Kidney epithelial cell (primary cell): ENCODE results near the gene HOMER3. TPM values are rescaled to one million over a fixed set of nuclear protein-coding genes. Genes with fewer than 3 reads are reported as not detected.

Source experiments
- DNase-seq: peaks from one replicate; pipeline ENCODE4 v3.0.0-alpha.2; 2010; ENCODE audit warnings: low read depth
- H3K27me3 ChIP-seq: 2 replicates; pipeline ENCODE4 v1.6.0; 2011; ENCODE audit warnings: low read length; ENCODE audit not compliant: control insufficient read depth, insufficient read depth
- H3K36me3 ChIP-seq: 2 replicates; pipeline ENCODE4 v1.5.1; 2011; ENCODE audit warnings: low read length; ENCODE audit not compliant: control insufficient read depth, insufficient read depth
- H3K4me3 ChIP-seq: 2 replicates; pipeline ENCODE4 v1.5.1; 2011; ENCODE audit warnings: low read depth, mild to moderate bottlenecking, control low read depth, low read length
- CTCF ChIP-seq: IDR thresholded peaks from 2 replicates; pipeline ENCODE4 v1.5.1; 2011; ENCODE audit warnings: mild to moderate bottlenecking, moderate library complexity, low read length, control low read depth, inconsistent platforms; ENCODE audit not compliant: insufficient read depth, poor library complexity, severe bottlenecking
- total RNA-seq: library from RNA; depleted of rRNA; stranded (reverse); fragments of >200 nt; gene quantifications from 2 replicates; pipeline ENCODE4 v1.2.3, GENCODE V29; 2015

Gene HOMER3
- total RNA-seq, 1 donor from 2014 or later = 109 TPM

- Histone ChIP-seq H3K4me3 (no peak overlapping the region), H3K36me3 (no peaks in the 10 kb centered on the region), H3K27me3 (peaks cover 32% of the 10 kb centered on the region)
- TF ChIP-seq CTCF = no peak
- no peak for DNase-seq
Measured at GRCh38 chr19:18897094-18898029, 43.7 kb downstream of the HOMER3 start.

GRCh38 chr19:18896421-18896841 is 44.6 kb downstream of the HOMER3 start:
- Histone ChIP-seq H3K4me3 (no peak overlapping the region), H3K36me3 (no peaks in the 10 kb centered on the region), H3K27me3 (peaks cover 32% of the 10 kb centered on the region)
- TF ChIP-seq CTCF = no peak
- no peak for DNase-seq

GRCh38 chr19:18895824-18896341 is 45.1 kb downstream of the HOMER3 start, which contains the start of gene CERS1:
TSS of gene CERS1 (minus strand) at chr19:18896158. CDS start at chr19:18896072, 86 bp downstream.
- no peak for DNase-seq
- Histone ChIP-seq H3K27me3 (peaks cover 32% of the 10 kb centered on the region), H3K36me3 (no peaks in the 10 kb centered on the region), H3K4me3 (peak within 1 kb of the TSS; percentile 42)
- no peak for TF ChIP-seq CTCF

- Histone ChIP-seq H3K4me3 (peak overlapping the region; percentile 42), H3K27me3 (peaks cover 32% of the 10 kb centered on the region), H3K36me3 (no peaks in the 10 kb centered on the region)
- no peak for DNase-seq
- TF ChIP-seq CTCF = peak; percentile 52
Measured at GRCh38 chr19:18895038-18895823, 45.8 kb downstream of the HOMER3 start.

GRCh38 chr19:18894254-18895037 is 46.6 kb downstream of the HOMER3 start:
- no peak overlapping the region for H3K4me3 ChIP-seq
- DNase-seq = no peak
- TF ChIP-seq CTCF = no peak

More at GRCh38 chr19:18894254-18895037, 46.6 kb downstream of the HOMER3 start:
- Histone ChIP-seq H3K36me3 (no peaks in the 10 kb centered on the region), H3K27me3 (peaks cover 32% of the 10 kb centered on the region)
